NCI-H1930 (cell line): ENCODE results near the gene ZNF143.
"Not testable (repeated sequence)": the region's sequence is repeated elsewhere in the genome, so short reads cannot be mapped to it uniquely, and the experiment has no call there.

Experiments used
- DNase-seq, 2 experiments: peaks; one replicate each; lab custom pipeline; 2025; lab: John Stamatoyannopoulos, UW

Gene ZNF143

DNA sequence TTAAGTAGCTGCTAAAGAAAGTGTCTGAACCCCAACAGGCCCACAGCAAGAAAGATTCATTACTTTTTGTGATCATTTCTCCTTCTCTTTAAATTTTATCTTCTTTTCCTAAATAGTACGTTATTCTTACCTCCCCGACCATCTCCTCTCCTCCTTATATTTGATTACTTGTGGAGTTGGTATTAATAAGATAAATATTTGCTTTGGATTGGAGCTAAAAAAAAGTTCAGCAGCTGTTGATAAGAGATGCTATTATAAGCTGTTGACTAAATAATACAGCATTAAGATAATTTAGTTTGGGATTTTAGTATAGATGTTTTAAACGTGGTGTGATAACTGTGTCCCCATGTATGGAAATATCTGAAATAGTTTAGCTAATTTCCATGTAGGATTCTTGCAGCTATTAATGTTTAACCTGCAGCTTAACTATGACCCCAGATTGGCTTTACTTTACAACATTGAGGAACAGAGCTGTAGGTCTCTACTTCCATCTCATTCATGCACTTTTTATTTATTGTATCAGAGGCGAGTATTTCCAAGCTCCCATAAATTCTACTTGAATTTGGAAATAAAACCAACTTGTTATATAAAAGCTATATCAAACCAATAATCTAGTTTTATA lies 37.8 kb downstream of the ZNF143 start:
- DNase-seq: no peak

DNA sequence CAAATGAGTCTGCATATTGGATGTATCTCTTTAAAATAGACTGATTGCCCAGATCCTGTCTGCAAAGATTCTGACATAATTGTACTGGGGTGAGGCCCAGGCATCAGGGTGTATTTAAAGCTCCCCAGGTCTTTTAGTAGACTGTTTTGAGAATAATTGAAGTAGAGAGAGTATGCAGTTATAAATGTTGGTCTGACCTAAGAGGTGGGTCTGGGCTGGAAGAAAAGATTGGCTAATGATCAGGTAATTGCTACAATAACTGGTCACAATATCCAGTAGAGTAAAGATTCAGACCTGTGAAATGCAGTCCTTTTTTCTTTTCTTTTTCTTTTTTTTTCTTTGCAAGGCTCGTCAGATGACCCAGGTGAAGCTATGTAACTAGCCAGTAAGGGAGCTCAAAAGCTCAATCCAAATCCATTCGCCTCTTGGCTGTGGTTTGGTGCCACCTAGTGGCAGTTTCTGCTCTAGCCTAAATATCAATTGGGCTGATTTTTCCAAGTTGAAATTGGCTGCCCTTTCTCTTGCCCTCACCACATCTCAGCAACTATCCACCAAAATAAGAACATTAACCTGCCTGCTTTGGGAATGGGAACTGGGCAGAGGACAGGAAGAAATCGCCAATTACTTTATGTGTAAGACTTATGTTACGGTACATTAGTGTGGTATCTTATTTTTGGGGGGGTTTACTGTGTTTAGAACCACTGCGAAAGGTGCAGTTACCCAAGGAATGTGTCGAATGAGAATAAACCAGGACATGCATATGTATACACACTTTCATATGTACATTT lies 45.9 kb downstream of the ZNF143 start:
- DNase-seq: peak; percentile 33 to 82

DNA sequence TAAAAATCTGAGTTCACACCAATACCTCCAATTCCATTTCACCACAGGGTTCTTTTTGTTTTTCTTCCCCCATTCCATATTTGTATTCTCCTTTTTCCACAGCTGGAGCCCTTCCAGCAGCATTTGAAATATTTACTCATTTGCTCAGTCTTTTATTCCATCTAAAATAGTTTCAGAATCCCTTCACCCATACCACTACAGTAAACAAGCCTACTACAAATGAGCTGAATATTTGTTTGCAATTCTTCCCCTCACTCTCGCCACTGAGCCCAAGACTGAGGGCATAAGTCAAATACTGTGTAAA lies 46.4 kb downstream of the ZNF143 start:
- DNase-seq: no peak

DNA sequence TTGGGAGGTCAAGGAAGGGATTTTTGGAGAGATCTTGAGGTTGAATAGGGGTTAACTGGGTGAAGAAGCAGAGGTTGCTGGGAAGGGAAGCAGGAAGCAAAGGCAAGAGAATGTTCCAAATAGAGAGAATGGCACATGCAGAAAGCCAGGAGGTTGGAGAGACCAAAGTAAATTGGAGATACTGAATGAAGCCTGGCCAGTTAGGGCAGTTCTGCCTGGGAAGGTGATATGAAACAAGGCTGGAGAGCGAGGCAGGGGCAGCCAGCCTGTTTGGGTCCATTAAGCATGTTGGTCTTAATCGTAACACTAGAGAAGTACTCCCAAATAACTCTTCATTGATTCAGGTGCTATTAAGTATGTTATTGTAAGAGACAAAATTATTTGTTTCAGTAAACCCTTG lies 48.2 kb downstream of the ZNF143 start:
- no peak for DNase-seq

DNA sequence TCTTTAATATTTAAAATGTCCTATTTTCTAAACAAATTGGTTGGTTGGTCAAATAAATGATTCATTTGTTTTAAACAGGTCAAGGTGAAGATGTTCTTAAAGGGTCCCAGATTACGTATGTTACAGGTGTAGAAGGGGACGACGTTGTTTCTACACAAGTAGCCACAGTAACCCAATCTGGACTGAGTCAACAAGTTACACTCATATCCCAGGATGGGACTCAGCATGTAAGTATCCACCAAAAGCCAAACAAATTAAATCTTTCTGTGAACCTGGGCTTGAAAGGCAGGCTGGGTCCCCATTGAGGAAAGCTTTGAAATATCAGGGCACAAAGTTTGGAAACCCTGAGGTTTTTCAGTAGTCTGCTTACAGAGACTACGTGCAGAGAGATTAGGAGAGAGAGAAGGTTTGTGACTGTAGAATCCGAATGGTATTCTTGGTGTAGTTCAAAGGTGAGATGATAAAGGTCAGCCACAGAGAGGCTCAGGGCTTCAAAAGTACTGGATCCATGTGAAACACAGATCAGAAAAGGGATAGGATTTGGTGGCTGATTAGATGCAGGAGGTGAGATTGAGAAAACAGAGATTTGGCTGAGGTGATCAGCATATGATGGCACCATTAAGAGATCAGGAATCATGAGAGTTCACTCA lies 51.7 kb downstream of the ZNF143 start:
- DNase-seq: no peak

DNA sequence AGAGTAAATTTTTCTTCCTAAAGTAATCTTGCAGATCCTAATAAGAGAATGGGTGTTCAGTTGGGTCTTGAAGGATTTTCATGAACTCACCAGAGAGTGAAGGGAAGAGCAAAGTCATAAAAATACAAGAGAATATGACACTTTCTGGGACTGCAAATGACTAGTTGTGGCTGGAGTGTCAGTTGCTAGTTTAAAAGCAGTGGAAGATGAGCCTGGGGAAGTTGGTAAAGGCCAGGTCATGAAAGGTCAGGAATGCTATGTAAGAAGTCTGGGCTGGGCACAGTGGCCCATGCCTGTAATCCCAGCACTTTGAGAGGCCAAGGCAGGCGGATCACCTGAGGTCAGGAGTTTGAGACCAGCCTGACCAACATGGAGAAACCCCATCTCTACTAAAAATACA lies 53.8 kb downstream of the ZNF143 start:
- not testable (repeated sequence) for DNase-seq

DNA sequence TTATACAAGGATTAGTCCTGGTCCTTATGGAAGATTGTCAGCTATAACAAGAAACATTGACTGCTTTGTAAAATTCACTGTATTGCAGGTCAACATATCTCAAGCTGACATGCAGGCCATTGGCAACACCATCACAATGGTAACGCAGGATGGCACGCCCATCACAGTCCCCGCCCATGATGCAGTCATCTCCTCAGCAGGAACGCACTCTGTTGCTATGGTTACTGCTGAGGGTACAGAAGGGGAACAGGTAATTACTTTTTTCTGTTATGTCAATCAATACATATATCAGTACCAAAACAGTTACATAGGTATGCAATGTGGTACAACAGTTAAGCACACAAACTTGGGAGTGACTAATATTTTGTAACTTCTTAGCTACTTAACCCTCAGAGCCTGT lies 55.3 kb downstream of the ZNF143 start:
- DNase-seq: no peak

DNA sequence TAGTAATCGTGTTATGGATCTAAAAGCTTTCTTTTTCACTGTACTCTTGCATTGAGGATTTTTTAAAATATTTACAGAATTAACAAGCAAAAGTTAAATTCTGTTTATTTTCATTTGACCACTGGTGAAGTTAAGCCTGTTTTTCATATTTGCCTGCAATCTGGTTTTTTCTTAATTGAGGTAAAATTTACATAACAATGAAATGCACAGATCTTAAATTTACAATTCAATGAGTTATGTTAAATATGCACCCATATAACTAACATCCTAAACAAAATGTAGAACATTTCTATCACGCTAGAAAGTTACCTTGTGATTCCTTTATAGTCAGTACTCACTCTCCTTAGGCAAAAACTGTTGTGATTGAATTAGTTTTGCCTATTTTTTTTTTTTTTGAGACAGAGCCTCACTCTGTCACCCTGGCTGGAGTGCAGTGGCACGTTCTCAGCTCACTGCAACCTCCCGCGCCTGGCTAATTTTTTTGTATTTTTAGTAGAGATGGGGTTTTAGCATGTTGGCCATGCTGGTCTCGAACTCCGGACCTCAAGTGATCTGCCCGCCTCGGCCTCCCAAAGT lies 58.1 kb downstream of the ZNF143 start:
- DNase-seq: no peak

DNA sequence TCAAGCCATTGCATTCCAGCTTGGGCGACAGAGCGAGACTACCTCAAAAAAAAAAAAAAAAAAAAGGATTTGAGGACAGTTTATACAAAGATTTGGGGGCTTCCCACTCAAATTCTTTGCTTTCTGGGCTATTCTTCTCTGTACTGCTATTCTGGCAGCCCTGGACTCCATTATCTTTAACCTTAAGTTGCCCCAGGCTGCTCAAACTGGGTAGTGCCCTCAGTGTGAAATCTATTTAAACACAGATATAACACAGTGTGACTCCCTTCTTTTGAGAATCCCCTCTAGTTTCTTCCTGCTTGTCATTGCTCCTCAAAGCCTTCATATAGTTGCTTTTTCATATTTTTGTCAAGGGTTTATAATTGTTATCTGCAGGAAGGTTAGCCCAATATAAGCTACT lies 63.2 kb downstream of the ZNF143 start:
- no peak for DNase-seq

DNA sequence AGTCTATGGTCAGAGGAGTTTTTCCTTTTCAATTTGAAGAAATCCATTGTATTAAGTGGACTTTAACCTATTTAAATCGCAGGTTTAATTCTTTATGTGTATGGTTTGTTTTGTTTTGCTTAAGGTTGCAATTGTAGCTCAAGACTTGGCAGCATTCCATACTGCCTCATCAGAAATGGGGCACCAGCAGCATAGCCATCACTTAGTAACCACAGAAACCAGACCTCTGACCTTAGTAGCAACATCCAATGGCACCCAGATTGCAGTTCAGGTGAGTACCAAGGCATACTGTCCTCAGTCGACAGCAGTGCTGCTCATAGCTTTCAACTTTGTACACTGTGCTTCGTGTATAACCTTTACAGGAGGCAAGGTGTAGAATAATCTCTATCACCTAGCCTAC lies 64.3 kb downstream of the ZNF143 start:
- DNase-seq: no peak

DNA sequence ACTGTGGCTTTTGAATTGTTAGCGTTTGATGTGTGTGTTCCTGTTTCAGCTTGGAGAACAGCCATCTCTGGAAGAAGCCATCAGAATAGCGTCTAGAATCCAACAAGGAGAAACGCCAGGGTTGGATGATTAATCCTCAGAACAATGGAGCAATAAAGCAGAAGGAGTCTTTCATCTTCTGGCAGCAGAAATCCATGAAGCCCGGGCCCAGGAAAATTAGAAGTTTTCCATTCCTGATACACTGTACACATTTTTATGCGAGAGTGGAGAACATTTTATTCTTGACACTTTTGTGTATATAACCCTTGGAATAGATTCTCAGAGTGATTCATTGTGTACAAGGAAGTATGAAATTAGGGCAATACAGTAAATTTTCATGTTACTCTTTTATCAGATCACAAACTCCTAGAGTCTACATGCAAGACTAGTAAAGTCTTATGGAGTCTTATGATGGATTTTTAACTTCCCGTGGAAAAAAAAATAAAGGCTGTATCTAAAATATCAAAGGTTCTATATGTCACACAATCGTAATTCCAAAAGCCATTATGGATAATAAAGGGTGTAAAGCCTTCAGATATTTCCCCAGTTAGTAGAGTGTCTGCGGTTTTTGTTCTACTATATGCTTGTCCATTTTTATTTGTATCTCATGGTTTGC lies 66.8 kb downstream of the ZNF143 start:
- DNase-seq: no peak

DNA sequence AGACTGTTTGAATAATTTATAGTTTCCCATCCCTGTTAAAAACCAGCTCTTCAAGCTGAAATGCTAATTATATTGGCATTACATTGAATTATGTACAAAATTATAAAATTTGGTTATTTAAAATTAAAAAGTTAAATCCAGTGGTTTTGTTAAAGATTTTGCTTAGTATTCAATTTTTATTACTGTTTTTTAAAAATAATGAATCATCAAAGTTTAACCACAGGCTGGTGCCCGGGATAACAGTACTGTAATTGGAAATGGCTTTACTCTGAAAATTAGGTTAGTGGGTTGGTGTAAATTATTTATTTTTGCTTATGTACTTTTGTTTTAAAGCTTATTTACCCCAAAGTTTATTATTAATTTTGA lies 67.3 kb downstream of the ZNF143 start:
- DNase-seq: no peak

DNA sequence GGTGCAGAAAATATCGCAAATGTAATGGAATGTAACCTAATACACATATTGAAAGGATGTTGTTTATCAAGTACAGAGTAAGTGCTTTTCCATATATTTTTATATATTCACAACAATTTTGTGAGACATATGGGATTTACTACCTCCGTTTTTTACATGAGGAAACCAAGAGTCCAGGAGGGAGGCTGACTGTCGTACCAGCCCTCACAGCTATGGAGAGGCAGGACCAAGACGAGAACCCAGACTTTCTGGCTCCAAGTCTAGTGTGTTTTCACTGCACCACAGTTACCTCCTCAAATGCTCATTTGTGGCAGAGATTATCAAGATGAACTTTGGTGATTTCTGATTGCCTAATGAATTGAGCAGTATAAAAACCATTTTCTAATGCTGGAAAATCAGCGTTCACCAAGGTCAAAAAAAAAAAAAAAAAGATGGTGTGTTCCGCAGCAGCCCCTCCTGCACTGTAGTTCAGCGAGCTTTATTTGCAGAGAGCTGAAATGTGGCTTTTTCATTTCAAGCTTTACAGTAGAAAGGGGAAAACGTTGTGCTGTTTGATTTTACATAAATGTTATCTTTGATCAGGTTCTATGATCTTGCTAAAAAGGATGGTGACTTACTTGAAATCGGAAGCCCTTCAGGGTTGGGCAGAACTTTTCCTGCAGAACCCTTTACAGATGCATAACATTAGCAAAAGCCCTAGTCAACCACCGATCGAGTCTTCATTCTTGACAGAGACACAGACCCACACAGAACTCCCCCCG lies 67.9 kb downstream of the ZNF143 start:
- DNase-seq: no peak

DNA sequence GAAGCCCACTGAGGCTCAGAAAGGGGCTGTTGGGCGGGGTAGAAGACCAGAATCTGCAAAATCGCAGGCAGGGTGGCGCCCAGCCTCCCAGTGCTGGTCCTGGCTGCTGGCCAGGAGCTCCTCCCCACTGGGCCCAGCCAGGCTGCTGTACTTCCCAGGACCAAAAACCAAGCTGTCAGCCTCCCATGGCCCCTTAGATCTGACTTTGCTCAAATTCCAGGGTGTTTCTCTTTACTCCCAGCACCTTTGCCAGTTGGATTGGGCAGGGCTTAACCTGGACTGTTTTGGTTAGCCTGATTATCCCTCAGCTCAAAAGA lies 68.5 kb downstream of the ZNF143 start:
- no peak for DNase-seq

DNA sequence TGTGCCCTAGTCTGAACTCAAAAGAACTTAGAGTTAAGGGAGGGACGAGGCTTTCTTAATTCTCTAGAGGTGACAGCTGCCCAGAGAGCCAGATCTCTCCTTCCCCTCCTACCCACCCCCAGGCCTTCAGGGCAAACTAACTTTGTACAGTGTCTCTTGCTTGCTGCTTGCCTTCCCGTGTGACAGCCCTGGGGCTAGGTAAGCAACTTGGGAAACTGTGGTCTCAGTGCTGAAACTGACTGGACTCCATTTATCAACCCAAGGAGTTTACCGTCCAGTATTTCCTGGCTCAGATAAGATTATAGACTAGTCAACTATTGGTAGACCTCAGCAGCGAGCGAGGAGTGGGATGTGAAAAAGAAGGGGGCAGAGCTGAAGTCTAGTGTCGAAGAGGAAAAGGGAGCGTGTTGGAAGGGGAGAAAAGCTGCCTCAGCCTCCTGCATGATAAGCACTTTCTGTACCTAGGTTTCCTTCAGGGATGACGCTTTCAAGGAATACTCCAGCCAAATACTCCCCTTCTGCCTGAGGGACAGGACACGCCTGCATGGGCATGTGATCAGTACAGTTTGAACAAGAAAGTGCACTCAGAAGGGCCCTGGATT lies 69.3 kb downstream of the ZNF143 start:
- no peak for DNase-seq

DNA sequence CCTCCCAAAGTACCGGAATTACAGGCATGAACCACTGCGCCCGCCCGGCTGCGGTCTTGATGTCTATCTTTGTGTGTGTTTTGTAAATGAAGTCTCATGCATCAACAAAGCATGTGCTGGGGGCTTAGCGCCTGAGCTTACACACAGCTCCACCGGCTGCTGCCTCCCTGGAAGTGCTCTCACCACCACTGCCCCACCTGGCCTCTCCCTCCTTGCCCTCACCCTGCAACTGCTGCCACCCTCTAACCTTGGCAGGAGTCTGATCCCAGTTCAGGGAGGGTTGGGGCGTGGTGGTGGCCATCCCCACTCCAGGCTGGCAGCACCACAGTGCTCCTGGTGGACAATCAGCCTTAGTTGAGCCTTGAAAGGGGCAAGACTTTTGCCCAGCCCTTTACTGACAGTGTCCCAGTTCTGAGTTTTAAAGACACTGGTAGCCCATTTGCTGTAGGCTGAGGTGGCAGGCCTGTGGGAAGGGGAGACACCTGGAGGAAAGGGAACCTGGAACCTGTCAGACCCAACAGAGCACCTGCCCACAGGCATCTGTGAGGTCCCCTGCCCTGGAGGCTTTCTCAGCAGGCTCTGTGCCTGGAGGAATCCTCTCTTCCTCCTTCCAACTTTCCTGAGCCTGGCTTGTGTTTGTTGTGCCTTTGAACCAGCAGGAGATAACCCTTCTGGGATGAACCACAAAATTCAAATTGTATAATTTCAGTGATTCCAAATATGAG lies 70.3 kb downstream of the ZNF143 start:
- no peak for DNase-seq

DNA sequence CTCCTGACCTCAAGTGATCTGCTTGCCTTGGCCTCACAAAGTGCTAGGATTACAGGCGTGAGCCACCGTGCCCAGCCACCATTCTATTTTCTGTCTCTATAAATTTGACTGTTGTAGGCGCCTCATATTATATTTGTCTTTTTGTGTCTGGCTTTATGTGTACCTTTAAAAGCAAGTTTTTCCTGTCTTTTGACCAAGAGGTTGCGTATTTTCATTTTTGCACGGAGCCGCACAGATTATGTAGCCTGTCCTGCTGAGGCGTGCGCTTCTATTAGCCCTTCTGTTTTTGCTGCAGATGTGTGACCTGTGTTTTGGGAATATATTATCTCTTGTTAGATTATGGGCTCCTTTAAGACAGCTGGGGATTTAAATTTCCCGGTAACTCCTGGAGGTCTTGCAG lies 72.2 kb downstream of the ZNF143 start:
- no peak for DNase-seq

DNA sequence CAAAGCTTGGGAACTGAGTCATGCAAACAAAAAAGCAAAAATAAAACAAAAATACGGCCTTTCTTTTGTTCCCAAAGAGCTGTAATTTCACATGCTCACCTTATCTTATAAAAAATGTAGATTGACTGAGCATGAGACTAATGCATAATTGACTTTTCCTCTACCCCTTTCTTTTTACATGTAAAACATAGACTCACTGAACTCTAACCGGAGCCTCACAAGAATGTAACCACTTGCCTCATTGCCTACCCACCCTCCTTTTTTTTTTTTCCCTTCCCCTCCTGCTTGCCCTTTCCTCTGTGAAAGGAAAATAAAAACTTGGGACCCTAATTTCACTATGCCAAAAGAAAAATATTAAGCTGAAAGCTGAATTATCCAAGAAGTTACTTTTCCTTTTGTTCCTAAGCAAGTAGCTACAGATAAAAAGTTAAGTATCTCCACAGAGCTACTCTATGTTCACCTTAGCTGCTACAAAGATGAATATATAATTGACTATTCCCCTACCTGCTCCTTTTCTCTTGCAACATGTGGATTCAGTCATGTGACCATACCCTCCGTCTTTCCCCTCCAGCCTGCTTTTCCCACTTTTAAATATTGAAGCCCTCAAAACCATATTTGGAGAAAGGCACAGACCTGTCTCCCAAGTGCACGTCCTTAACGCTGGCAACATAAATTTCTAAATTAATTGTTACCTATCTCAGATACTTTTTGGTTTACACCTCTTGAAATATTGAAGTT lies 73.1 kb downstream of the ZNF143 start:
- no peak for DNase-seq

DNA sequence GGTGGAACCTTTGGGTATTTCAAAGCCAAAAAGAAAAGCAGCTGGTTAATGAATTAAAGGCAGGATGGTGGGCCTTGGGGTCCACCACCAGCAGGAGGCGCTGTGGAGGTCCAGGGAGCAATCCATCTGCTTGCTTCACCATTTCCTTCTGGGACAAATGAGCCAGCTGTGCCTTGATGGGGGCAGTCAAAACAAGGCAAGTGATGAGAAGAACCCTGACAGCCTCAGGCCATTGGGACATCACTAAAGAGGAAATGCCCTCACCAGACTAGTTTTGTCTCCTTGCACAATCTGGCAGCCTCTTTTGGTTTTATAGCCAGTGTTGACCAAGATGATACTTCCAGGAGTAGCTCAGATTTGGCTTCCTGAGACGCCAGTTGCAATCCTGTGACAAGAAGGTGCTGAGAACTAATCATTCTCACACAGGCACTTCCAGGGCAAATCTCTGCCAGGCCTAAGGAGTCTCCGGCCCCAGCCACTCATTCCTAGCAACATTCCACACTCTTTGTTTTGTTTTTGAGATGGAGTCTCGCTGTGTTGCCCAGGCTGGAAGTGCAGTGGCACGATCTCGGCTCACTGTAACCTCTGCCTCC lies 74.5 kb downstream of the ZNF143 start:
- DNase-seq: peak in 1 of 2 experiments; percentile 52

DNA sequence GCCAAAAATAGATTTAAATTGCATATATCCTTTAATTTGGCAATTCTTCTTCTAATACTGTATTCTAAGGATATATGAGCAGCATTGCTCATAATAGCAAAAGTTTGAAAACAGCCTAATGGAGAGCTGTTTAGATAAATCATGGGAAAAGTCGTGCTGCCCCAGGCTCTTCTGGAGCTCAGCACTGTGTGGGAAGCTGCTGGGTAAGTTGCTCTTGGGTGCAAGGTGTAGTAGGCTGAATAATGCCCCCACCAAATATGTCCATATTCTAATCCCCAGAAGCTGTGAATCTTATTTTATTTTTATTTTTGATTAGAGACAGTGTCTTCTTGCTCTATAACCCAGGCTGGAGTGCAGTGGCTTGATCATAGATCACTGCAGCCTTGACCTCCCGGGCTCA lies 77.7 kb downstream of the ZNF143 start:
- DNase-seq: no peak
